Lower lobe of right lung (tissue), 2 donors: ENCODE measurements around the gene ZNF2. TPM values are rescaled to one million over a fixed set of nuclear protein-coding genes. Genes with fewer than 3 reads are reported as not detected.

ENCODE experiments used
- ATAC-seq, 2 donors: fragments of 200-7000 bp; cut with Tn5 transposase; one replicate each; pipeline ENCODE4 v1.9.1; 2020 to 2022; ENCODE audit warnings: mild to moderate bottlenecking in 2 of 2, moderate library complexity in 2 of 2
- DNase-seq: peaks from one replicate; pipeline ENCODE4 v3.0.0-alpha.2; 2020
- H3K27ac ChIP-seq: fragments of 200-600 bp; one replicate; pipeline ENCODE4 v1.8.0; 2022
- H3K27me3 ChIP-seq: fragments of 200-600 bp; one replicate; pipeline ENCODE4 v1.8.0; 2022; ENCODE audit warnings: low read depth
- H3K36me3 ChIP-seq: fragments of 200-600 bp; one replicate; pipeline ENCODE4 v1.8.0; 2022; ENCODE audit warnings: mild to moderate bottlenecking
- H3K4me1 ChIP-seq: fragments of 200-600 bp; one replicate; pipeline ENCODE4 v1.8.0; 2022
- H3K4me3 ChIP-seq: fragments of 200-600 bp; one replicate; pipeline ENCODE4 v1.8.0; 2022; ENCODE audit warnings: mild to moderate bottlenecking
- H3K9me3 ChIP-seq: fragments of 200-600 bp; one replicate; pipeline ENCODE4 v1.8.0; 2022
- CTCF ChIP-seq: fragments of 200-600 bp; IDR thresholded peaks from one replicate; pipeline ENCODE4 v1.8.0; 2022; ENCODE audit warnings: antibody characterized with exemption, mild to moderate bottlenecking
- intact Hi-C: fragments of 100-400 bp; cut with DNase I; formaldehyde crosslinking; loops from one replicate; pipeline ENCODE4 v1.11.0; 2022
- total RNA-seq: library from RNA; stranded (reverse); fragmentation: NEBNext Ultra II Directional; extraction: Animal tissue kit (Norgen Biotek cat#: 25700); gene quantifications from one replicate; pipeline ENCODE4 v1.2.1, GENCODE V29; 2021
- donor health status: DM: no; HTN: yes; CAD: no; lungs with severe emphysema.

Gene ZNF2
- total RNA-seq, 1 donor from 2014 or later, result 4.1 TPM

- TF ChIP-seq CTCF, result no peak
- Histone ChIP-seq H3K27ac (no peak overlapping the region), H3K4me1 (peaks cover 17% of the 10 kb centered on the region), H3K9me3 (peaks cover 12% of the 10 kb centered on the region), H3K4me3 (peak overlapping the region; percentile 82), H3K27me3 (no peaks in the 10 kb centered on the region), H3K36me3 (peaks cover 1% of the 10 kb centered on the region)
- intact Hi-C loops, result no loop called here
- ATAC-seq (no peak), DNase-seq (no peak)
Measured at GRCh38 chr2:95206096-95206495, 40.5 kb downstream of the ZNF2 start.

GRCh38 chr2:95207111-95207961, 41.7 kb downstream of the ZNF2 start, which contains the start of gene ZNF892:
ZNF892 (plus strand) TSS chr2:95207521; CDS start chr2:95207816, 295 bp downstream.
- H3K36me3 ChIP-seq, result peaks cover 14% of the 10 kb centered on the region
- H3K4me3 ChIP-seq, result peak within 1 kb of the TSS; percentile 82
- ATAC-seq (peak; percentile 99), DNase-seq (peak; percentile 95)
- TF ChIP-seq CTCF, result peak; percentile 44
- intact Hi-C loops, result no loop called here
- H3K4me1 ChIP-seq, result peaks cover 17% of the 10 kb centered on the region
- H3K9me3 ChIP-seq, result peaks cover 24% of the 10 kb centered on the region
- peak within 1 kb of the TSS; percentile 91 for H3K27ac ChIP-seq
- no peaks in the 10 kb centered on the region for H3K27me3 ChIP-seq

GRCh38 chr2:95208106-95208505, 42.5 kb downstream of the ZNF2 start:
- peaks cover 20% of the 10 kb centered on the region for H3K36me3 ChIP-seq
- intact Hi-C loops, result no loop called here
- H3K27ac ChIP-seq, result peak overlapping the region; percentile 91
- peak overlapping the region; percentile 82 for H3K4me3 ChIP-seq
- TF ChIP-seq CTCF, result no peak
- DNase-seq (no peak), ATAC-seq (no peak)
- peaks cover 32% of the 10 kb centered on the region for H3K9me3 ChIP-seq
- no peaks in the 10 kb centered on the region for H3K27me3 ChIP-seq
- peaks cover 17% of the 10 kb centered on the region for H3K4me1 ChIP-seq

- DNase-seq (no peak), ATAC-seq (no peak)
- intact Hi-C loops, result no loop called here
- TF ChIP-seq CTCF, result no peak
- Histone ChIP-seq H3K36me3 (peaks cover 42% of the 10 kb centered on the region), H3K4me1 (no peaks in the 10 kb centered on the region), H3K27me3 (no peaks in the 10 kb centered on the region), H3K27ac (no peak overlapping the region), H3K9me3 (peaks cover 98% of the 10 kb centered on the region), H3K4me3 (no peak overlapping the region)
Measured at GRCh38 chr2:95215018-95215612, 49.5 kb downstream of the ZNF2 start.

GRCh38 chr2:95220449-95220848, 54.8 kb downstream of the ZNF2 start:
- no peak for TF ChIP-seq CTCF
- H3K9me3 ChIP-seq, result peaks cover 99% of the 10 kb centered on the region
- DNase-seq, result no peak

More at GRCh38 chr2:95220449-95220848, 54.8 kb downstream of the ZNF2 start:
- intact Hi-C loops, result no loop called here
- Histone ChIP-seq H3K4me1 (no peaks in the 10 kb centered on the region), H3K36me3 (no peaks in the 10 kb centered on the region), H3K27me3 (no peaks in the 10 kb centered on the region), H3K4me3 (no peak overlapping the region), H3K27ac (no peak overlapping the region)
- ATAC-seq, result no peak
